K562 (cell line): Measurements from ENCODE around the gene ABCD4. TPM values are rescaled to one million over a fixed set of nuclear protein-coding genes. Genes with fewer than 3 reads are reported as not detected.

Experiments
- ATAC-seq: fragments of 200-7000 bp; cut with Tn5 transposase; 3 replicates; pipeline ENCODE4 v1.9.1; 2020; ENCODE audit warnings: moderate library complexity
- BruUV-seq: library from RNA; stranded (reverse); fragments of 400-500 nt; replicated peaks from 2 replicates; lab custom pipeline; 2021; lab: Mats Ljungman, UMichigan
- CTCF ChIA-PET: fragments of 300-600 bp; formaldehyde crosslinking; extraction: SDS; loops from one replicate; lab custom pipeline; 2021; ENCODE audit warnings: low intra/inter-chr PET ratio; lab: Yijun Ruan, JAX
- POLR2A ChIA-PET: fragments of 300-600, 350-650 bp; sonication (Branson Sonifier 250); formaldehyde crosslinking; extraction: SDS; loops from one replicate; lab custom pipeline; 2021; ENCODE audit warnings: antibody characterized with exemption, inconsistent platforms; lab: Yijun Ruan, JAX
- DNase-seq, 4 experiments: peaks; one replicate each; pipeline versions ENCODE4 v3.0.0 to v3.0.0-alpha.2; 2011 to 2018; ENCODE audit warnings: low spot score in 3 of 4, mixed read lengths in 3 of 4; ENCODE audit errors: extremely low read depth in 1 of 4
- FAIRE-seq: peaks from 2 replicates; lab custom pipeline; 2011; peaks lifted over from hg19 to GRCh38; lab: Jason Lieb, UNC
- H2AFZ ChIP-seq: 2 replicates; pipeline ENCODE4 v1.6.0; 2011; ENCODE audit warnings: low read depth, low read length, control low read depth, inconsistent platforms
- H3K27ac ChIP-seq: fragments of 200-600 bp; 3 replicates; pipeline ENCODE4 v1.8.0; 2011; ENCODE audit warnings: low read depth, mild to moderate bottlenecking, control low read depth, inconsistent platforms, low read length, moderate library complexity, mixed read lengths; ENCODE audit errors: extremely low read depth
- H3K27me3 ChIP-seq, 2 experiments: fragments of 300-600 bp in 1 of 2; 2 replicates in 1 of 2; 3 replicates in 1 of 2; pipeline versions ENCODE4 v1.6.0 to v1.8.0; 2011; ENCODE audit warnings: inconsistent platforms in 2 of 2, low read length in 2 of 2, mild to moderate bottlenecking in 1 of 2, mixed read lengths in 1 of 2, moderate library complexity in 1 of 2; ENCODE audit not compliant: control insufficient read depth in 2 of 2, insufficient read depth in 2 of 2
- H3K36me3 ChIP-seq: fragments of 300-600 bp; 3 replicates; pipeline ENCODE4 v1.8.0; 2011; ENCODE audit warnings: mild to moderate bottlenecking, low read length, inconsistent platforms; ENCODE audit not compliant: control insufficient read depth, insufficient read depth
- H3K4me1 ChIP-seq, 2 experiments: fragments of 200-600 bp in 1 of 2; replicated peaks in 1 of 2; 2 replicates in 1 of 2; 3 replicates in 1 of 2; pipeline versions ENCODE4 v1.5.1 to v1.8.0; 2011; ENCODE audit warnings: inconsistent platforms in 2 of 2, low read length in 2 of 2, mild to moderate bottlenecking in 1 of 2, mixed read lengths in 1 of 2, moderate library complexity in 1 of 2; ENCODE audit not compliant: control insufficient read depth in 2 of 2, insufficient read depth in 2 of 2
- H3K4me2 ChIP-seq: 2 replicates; pipeline ENCODE4 v1.6.1; 2011; ENCODE audit warnings: low read length, control low read depth, inconsistent platforms, mixed read lengths; ENCODE audit not compliant: insufficient read depth
- H3K4me3 ChIP-seq: fragments of 200-600 bp; sonication (generic), shearing (Covaris generic); 2 replicates; pipeline ENCODE4 v1.5.1; 2016; ENCODE audit warnings: control low read depth, inconsistent platforms
- H3K79me2 ChIP-seq: fragments of 200-600 bp; 3 replicates; pipeline ENCODE4 v1.8.0; 2011; ENCODE audit warnings: low read length, inconsistent platforms; ENCODE audit not compliant: control insufficient read depth, insufficient read depth
- H3K9ac ChIP-seq, 2 experiments: 2 replicates each; pipeline versions ENCODE4 v1.6.0 to v1.6.1; 2011; ENCODE audit warnings: low read depth in 2 of 2, low read length in 2 of 2, control low read depth in 1 of 2, inconsistent platforms in 1 of 2, mild to moderate bottlenecking in 1 of 2, mixed read lengths in 1 of 2; ENCODE audit not compliant: insufficient read depth in 1 of 2
- H3K9me1 ChIP-seq: one replicate; pipeline ENCODE4 v1.6.0; 2011; ENCODE audit warnings: inconsistent platforms, mild to moderate bottlenecking, low read length, moderate library complexity; ENCODE audit not compliant: control insufficient read depth, insufficient read depth
- H3K9me3 ChIP-seq: replicated peaks from 2 replicates; pipeline ENCODE4 v1.5.1; 2011; ENCODE audit warnings: low read depth, low read length, inconsistent platforms; ENCODE audit not compliant: control insufficient read depth, insufficient read depth
- H4K20me1 ChIP-seq: replicated peaks from 2 replicates; pipeline ENCODE4 v1.6.1; 2011; ENCODE audit warnings: low read length, inconsistent platforms, mixed read lengths; ENCODE audit not compliant: control insufficient read depth, insufficient read depth
- BRF1 ChIP-seq: IDR thresholded peaks from 3 replicates; pipeline ENCODE4 v1.6.1; 2011; ENCODE audit warnings: borderline replicate concordance, mild to moderate bottlenecking; ENCODE audit not compliant: insufficient read length; ENCODE audit errors: extremely low read depth
- FOXM1 ChIP-seq, 2 experiments: fragments of 450-650 bp in 1 of 2; sonication (generic) in 1 of 2; formaldehyde crosslinking in 1 of 2; IDR thresholded peaks; 2 replicates each; pipeline versions ENCODE4 v1.6.1 to v1.9.0; 2017 to 2022; ENCODE audit warnings: low read depth in 2 of 2, mild to moderate bottlenecking in 2 of 2, missing genetic modification reagents in 1 of 2, moderate library complexity in 1 of 2
- PKNOX1 ChIP-seq: fragments of 450-650 bp; IDR thresholded peaks from 2 replicates; pipeline ENCODE4 v1.6.1; 2016
- TCF7 ChIP-seq: sonication (generic); IDR thresholded peaks from 2 replicates; pipeline ENCODE4 v1.6.1; 2016; ENCODE audit warnings: antibody characterized with exemption, borderline replicate concordance
- WGBS: fragments of 100-300 bp; shearing (Covaris generic); methylation state at CpG from one replicate; pipeline ENCODE4 v1.1.6; 2016; ENCODE audit warnings: low coverage, mixed read lengths; ENCODE audit not compliant: insufficient coverage; ENCODE audit errors: missing lambda C conversion rate; 5-methylcytosine and 5-hydroxymethylcytosine counted together
- in situ Hi-C: fragments of 300-500 bp; cut with MboI; formaldehyde crosslinking; loops from 4 replicates; pipeline ENCODE4 v1.15.0; 2018; ENCODE audit warnings: inconsistent platforms, mixed read lengths
- intact Hi-C: fragments of 100-400 bp; cut with micrococcal nuclease; formaldehyde crosslinking; loops from 2 replicates; pipeline ENCODE4 v1.14.2; 2022
- polyA plus RNA-seq, 8 experiments: library from polyadenylated mRNA; depleted of rRNA in 4 of 8; stranded (reverse) in 5 of 8; unstranded in 3 of 8; fragments of >200 nt; fragmentation: Nextera tagmentation in 2 of 8; fragmentation: Illumina TruSeq in 1 of 8; extraction: Ambion mirVana in 2 of 8; extraction: Trizol in 1 of 8; gene quantifications; 2 replicates each; pipeline versions ENCODE4 v1.2.1 to v1.2.3, GENCODE V29; 2011 to 2014; ENCODE audit warnings: inconsistent platforms in 1 of 8, missing spikeins in 1 of 8
- total RNA-seq, 7 experiments: library from RNA; depleted of rRNA in 6 of 7; stranded (reverse); fragments of >200 nt in 6 of 7; fragmentation: Illumina TruSeq in 2 of 7; extraction: Trizol in 2 of 7; gene quantifications; 2 replicates each; pipeline versions ENCODE4 v1.2.1 to v1.2.3, GENCODE V29; 2011 to 2021; ENCODE audit warnings: low replicate concordance in 1 of 7
- TF ChIP-seq, protein P1 (sequence below): IDR thresholded peaks from 2 replicates; pipeline ENCODE4 v1.6.1; 2016; ENCODE audit warnings: missing genetic modification characterization, missing compliant biosample characterization

The ABCD4 gene
- total and polyA plus RNA-seq, 9 of the 15 experiments (the other 6 are each of a cell fraction or from before 2014, with no cell fraction given), result 3.5 to 17.2 (median 12.4) TPM

DNA sequence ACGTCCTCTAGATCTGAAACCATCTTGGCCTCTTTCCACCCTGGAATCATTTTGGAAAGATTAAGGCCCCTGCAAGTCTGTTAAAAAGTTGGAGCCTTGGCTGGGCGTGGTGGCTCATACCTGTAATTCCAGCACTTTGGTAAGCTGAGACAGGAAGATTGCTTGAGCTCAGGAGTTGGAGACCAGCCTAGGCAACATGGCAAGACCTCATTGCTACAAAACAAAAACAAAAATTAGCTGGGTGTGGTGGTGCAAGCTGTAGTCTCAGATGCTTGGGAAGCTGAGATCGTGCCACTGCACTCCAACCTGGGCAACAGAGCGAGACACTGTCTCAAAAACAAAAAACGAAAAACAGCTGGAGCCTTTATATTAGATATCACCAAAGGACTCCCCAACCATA is 10.9 kb upstream of the ABCD4 start:
- Histone ChIP-seq H3K79me2 (no peaks in the 10 kb centered on the region), H3K27ac (no peak overlapping the region), H3K36me3 (no peaks in the 10 kb centered on the region), H3K4me2 (no peak overlapping the region), H4K20me1 (no peaks in the 10 kb centered on the region), H3K4me3 (no peak overlapping the region), H3K4me1 (no peaks in the 10 kb centered on the region), H3K9me3 (no peaks in the 10 kb centered on the region), H2AFZ (no peak overlapping the region), H3K9me1 (no peaks in the 10 kb centered on the region), H3K27me3 (peaks cover 3 to 12% of the 10 kb centered on the region in 2 experiments; a peak in 3 of 5 replicates), H3K9ac (no peak overlapping the region)
- 2% methylated on average over 5 of the region's 5 CpGs for WGBS
- intact Hi-C loops (no loop called here), in situ Hi-C loops (no loop called here)
- BruUV-seq, result no TSS peak
- ChIA-PET CTCF (no interaction called here), POLR2A (interaction anchor here (0.7 kb wide), 1 partner anchor 85 kb away, joined by 4 read pairs; no protein-coding TSS in a partner anchor)
- FAIRE-seq, result no peak
- TF ChIP-seq BRF1 (no peak), PKNOX1 (no peak), TCF7 (no peak), FOXM1 (IDR thresholded peaks at IDR 0.05; ENCODE audit: low read depth) (no peak), FOXM1 (CRISPR knock-in tag; IDR thresholded peaks at IDR 0.05; ENCODE audit: low read depth) (no peak)
- TF ChIP-seq, protein P1, sequence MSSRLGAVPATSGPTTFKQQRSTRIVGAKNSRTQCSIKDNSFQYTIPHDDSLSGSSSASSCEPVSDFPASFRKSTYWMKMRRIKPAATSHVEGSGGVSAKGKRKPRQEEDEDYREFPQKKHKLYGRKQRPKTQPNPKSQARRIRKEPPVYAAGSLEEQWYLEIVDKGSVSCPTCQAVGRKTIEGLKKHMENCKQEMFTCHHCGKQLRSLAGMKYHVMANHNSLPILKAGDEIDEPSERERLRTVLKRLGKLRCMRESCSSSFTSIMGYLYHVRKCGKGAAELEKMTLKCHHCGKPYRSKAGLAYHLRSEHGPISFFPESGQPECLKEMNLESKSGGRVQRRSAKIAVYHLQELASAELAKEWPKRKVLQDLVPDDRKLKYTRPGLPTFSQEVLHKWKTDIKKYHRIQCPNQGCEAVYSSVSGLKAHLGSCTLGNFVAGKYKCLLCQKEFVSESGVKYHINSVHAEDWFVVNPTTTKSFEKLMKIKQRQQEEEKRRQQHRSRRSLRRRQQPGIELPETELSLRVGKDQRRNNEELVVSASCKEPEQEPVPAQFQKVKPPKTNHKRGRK (tag), result no peak
- no peak for ATAC-seq
- DNase-seq, result no peak
